ENCODE measurements around the gene BPGM. TPM values are rescaled to one million over a fixed set of nuclear protein-coding genes. Genes with fewer than 3 reads are reported as not detected.

Gene BPGM
- polyA plus RNA-seq, 1 of the 3 experiments (the other 2 are of a cell fraction) = 12.4 TPM

DNA sequence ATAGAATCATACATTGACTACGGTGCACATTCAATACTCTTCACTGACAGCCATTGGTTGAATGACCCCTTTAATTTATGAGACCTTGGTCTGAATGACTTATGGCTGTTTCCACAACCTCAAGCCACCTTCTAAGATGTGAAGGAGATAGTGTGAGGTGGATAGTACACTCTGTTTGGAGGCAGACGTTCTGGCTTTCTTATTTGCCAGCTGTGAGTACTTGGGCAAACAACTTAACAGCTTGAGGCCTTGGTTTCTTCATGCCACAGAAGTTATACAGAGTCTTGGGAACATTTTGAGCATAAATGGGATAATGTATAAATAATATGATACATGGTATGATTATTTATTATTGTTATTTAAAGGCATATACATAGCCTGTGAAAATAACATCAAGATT is 62.0 kb downstream of the BPGM start:
- no peak for DNase-seq
- Histone ChIP-seq H2AFZ (ENCODE audit: low read depth) (0 out of 2 replicates have a peak overlapping the region, but pooled peaks have one; percentile 38), H3K27me3 (ENCODE audit: insufficient read depth) (no peaks in the 10 kb centered on the region), H3K79me2 (ENCODE audit: insufficient read depth) (no peaks in the 10 kb centered on the region), H3K9me3 (no peaks in the 10 kb centered on the region), H3K9ac (no peak overlapping the region), H3F3A (replicated peaks; ENCODE audit: insufficient read depth) (peaks cover 13% of the 10 kb centered on the region), H3K4me2 (no peak overlapping the region), H3K4me3 (ENCODE audit: low read depth in 2 of 2, low read length in 1 of 2) (no peak overlapping the region), H3K9me2 (no peaks in the 10 kb centered on the region), H3K36me3 (replicated peaks in 1 of 2; ENCODE audit: control insufficient read depth in 1 of 2, insufficient read depth in 2 of 2, low read length in 1 of 2) (no peaks in the 10 kb centered on the region), H4K20me1 (ENCODE audit: insufficient read depth) (no peaks in the 10 kb centered on the region), H3K27ac (ENCODE audit: low read depth in 2 of 2, low read length in 1 of 2) (peak overlapping the region in 1 of 2 experiments; percentile 68; a peak in 1 of 4 replicates), H3K4me1 (ENCODE audit: control insufficient read depth in 1 of 2, insufficient read depth in 2 of 2, low read depth in 1 of 2, low read length in 1 of 2) (peaks cover 4 to 7% of the 10 kb centered on the region in 2 experiments; a peak in 1 of 4 replicates)
- ChIA-PET POLR2A (no interaction called here), CTCF (interaction anchor here (1.3 to 1.4 kb wide), 3 partner anchors 11 to 76 kb away, joined by 3 read pairs; no protein-coding TSS in a partner anchor)
- 75% methylated on average over 2 of the region's 2 CpGs for WGBS (ENCODE audit: low lambda C conversion rate)
- TF ChIP-seq MAX (IDR thresholded peaks at IDR 0.05; ENCODE audit: low read depth) (no peak), RXRA (IDR thresholded peaks at IDR 0.05; ENCODE audit: borderline replicate concordance, low read depth) (no peak), FOSL2 (IDR thresholded peaks at IDR 0.05; ENCODE audit: borderline replicate concordance, low read depth) (no peak), IRF3 (IDR thresholded peaks at IDR 0.05; ENCODE audit: low read depth, low read length) (no peak), SIN3A (IDR thresholded peaks at IDR 0.05; ENCODE audit: borderline replicate concordance, low read depth, low read length) (no peak), TCF12 (IDR thresholded peaks at IDR 0.05) (no peak), EZH2phosphoT487 (IDR thresholded peaks at IDR 0.05; ENCODE audit: borderline replicate concordance, low read depth) (no peak), RCOR1 (IDR thresholded peaks at IDR 0.05; ENCODE audit: low read length) (no peak), FOXM1 (IDR thresholded peaks at IDR 0.05; ENCODE audit: low read depth) (no peak), PBX3 (IDR thresholded peaks at IDR 0.05) (no peak), NFIC (IDR thresholded peaks at IDR 0.05; ENCODE audit: borderline replicate concordance) (no peak), YY1 (IDR thresholded peaks at IDR 0.05; ENCODE audit: low read depth) (no peak), ZBTB33 (IDR thresholded peaks at IDR 0.05; ENCODE audit: borderline replicate concordance, low read depth) (no peak), TAF1 (IDR thresholded peaks at IDR 0.05; ENCODE audit: borderline replicate concordance, low read depth, low read length) (no peak), USF1 (IDR thresholded peaks at IDR 0.05; ENCODE audit: borderline replicate concordance, low read depth) (no peak), RFX5 (IDR thresholded peaks at IDR 0.05; ENCODE audit: low read length) (no peak), EP300 (IDR thresholded peaks at IDR 0.05; ENCODE audit: borderline replicate concordance in 1 of 2, low read depth in 1 of 2, low read length in 1 of 2) (no peak)
- TF ChIP-seq, protein P1, sequence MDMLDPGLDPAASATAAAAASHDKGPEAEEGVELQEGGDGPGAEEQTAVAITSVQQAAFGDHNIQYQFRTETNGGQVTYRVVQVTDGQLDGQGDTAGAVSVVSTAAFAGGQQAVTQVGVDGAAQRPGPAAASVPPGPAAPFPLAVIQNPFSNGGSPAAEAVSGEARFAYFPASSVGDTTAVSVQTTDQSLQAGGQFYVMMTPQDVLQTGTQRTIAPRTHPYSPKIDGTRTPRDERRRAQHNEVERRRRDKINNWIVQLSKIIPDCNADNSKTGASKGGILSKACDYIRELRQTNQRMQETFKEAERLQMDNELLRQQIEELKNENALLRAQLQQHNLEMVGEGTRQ (IDR thresholded peaks at IDR 0.05; ENCODE audit: borderline replicate concordance, low read depth, low read length) = no peak
- TF ChIP-seq, protein P2, sequence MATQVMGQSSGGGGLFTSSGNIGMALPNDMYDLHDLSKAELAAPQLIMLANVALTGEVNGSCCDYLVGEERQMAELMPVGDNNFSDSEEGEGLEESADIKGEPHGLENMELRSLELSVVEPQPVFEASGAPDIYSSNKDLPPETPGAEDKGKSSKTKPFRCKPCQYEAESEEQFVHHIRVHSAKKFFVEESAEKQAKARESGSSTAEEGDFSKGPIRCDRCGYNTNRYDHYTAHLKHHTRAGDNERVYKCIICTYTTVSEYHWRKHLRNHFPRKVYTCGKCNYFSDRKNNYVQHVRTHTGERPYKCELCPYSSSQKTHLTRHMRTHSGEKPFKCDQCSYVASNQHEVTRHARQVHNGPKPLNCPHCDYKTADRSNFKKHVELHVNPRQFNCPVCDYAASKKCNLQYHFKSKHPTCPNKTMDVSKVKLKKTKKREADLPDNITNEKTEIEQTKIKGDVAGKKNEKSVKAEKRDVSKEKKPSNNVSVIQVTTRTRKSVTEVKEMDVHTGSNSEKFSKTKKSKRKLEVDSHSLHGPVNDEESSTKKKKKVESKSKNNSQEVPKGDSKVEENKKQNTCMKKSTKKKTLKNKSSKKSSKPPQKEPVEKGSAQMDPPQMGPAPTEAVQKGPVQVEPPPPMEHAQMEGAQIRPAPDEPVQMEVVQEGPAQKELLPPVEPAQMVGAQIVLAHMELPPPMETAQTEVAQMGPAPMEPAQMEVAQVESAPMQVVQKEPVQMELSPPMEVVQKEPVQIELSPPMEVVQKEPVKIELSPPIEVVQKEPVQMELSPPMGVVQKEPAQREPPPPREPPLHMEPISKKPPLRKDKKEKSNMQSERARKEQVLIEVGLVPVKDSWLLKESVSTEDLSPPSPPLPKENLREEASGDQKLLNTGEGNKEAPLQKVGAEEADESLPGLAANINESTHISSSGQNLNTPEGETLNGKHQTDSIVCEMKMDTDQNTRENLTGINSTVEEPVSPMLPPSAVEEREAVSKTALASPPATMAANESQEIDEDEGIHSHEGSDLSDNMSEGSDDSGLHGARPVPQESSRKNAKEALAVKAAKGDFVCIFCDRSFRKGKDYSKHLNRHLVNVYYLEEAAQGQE (IDR thresholded peaks at IDR 0.05; ENCODE audit: low read depth, low read length) = no peak

Data from SK-N-SH (cell line).